Subcutaneous abdominal adipose tissue (tissue), 5 donors: ENCODE measurements around the gene SLC37A1.

Experiments
- H3K27ac ChIP-seq: one replicate; pipeline ENCODE4 v1.7.0; 2013; ENCODE audit warnings: low read depth, mild to moderate bottlenecking, inconsistent platforms, low read length, moderate library complexity
- H3K27me3 ChIP-seq, 5 donors: one replicate each; pipeline ENCODE4 v1.7.0; 2013; ENCODE audit warnings: low read length in 5 of 5, inconsistent platforms in 1 of 5; ENCODE audit not compliant: control insufficient read depth in 5 of 5, insufficient read depth in 4 of 5
- H3K36me3 ChIP-seq, 5 donors: one replicate each; pipeline ENCODE4 v1.7.0; 2013; ENCODE audit warnings: low read length in 5 of 5; ENCODE audit not compliant: control insufficient read depth in 5 of 5, insufficient read depth in 5 of 5
- H3K4me1 ChIP-seq, 5 donors: one replicate each; pipeline ENCODE4 v1.7.0; 2013; ENCODE audit warnings: low read length in 5 of 5, mild to moderate bottlenecking in 3 of 5, moderate library complexity in 1 of 5; ENCODE audit not compliant: control insufficient read depth in 5 of 5, insufficient read depth in 5 of 5
- H3K4me3 ChIP-seq, 5 donors: one replicate each; pipeline ENCODE4 v1.7.0; 2013; ENCODE audit warnings: low read length in 5 of 5, low read depth in 1 of 5
- H3K9ac ChIP-seq, 5 donors: one replicate each; pipeline ENCODE4 v1.7.0; 2013; ENCODE audit warnings: low read length in 5 of 5, mild to moderate bottlenecking in 4 of 5, moderate library complexity in 3 of 5
- H3K9me3 ChIP-seq, 5 donors: one replicate each; pipeline ENCODE4 v1.7.0; 2013; ENCODE audit warnings: low read length in 5 of 5; ENCODE audit not compliant: control insufficient read depth in 5 of 5
- donor health status: healthy.
- donor health status: healthy.
- donor health status: healthy.
- donor health status: healthy.
- donor health status: healthy.

SLC37A1 gene

GRCh38 chr21:42540396-42540795, 26.7 kb downstream of the SLC37A1 start:
- peaks cover 0 to 4% (median 0%) of the 10 kb centered on the region in 5 donors for H3K27me3 ChIP-seq
- no peak overlapping the region for H3K4me3 ChIP-seq
- H3K27ac ChIP-seq = no peak overlapping the region
- H3K9ac ChIP-seq = no peak overlapping the region
- no peaks in the 10 kb centered on the region for H3K9me3 ChIP-seq
- peaks cover 0 to 55% (median 22%) of the 10 kb centered on the region in 5 donors for H3K36me3 ChIP-seq
- peaks cover 0 to 7% (median 2%) of the 10 kb centered on the region in 5 donors for H3K4me1 ChIP-seq

- no peaks in the 10 kb centered on the region for H3K9me3 ChIP-seq
- H3K27me3 ChIP-seq = peaks cover 0 to 4% (median 0%) of the 10 kb centered on the region in 5 donors
- H3K4me1 ChIP-seq = peaks cover 0 to 2% (median 0%) of the 10 kb centered on the region in 5 donors
- H3K9ac ChIP-seq = no peak overlapping the region
- peaks cover 0 to 56% (median 27%) of the 10 kb centered on the region in 5 donors for H3K36me3 ChIP-seq
- H3K4me3 ChIP-seq = no peak overlapping the region
- H3K27ac ChIP-seq = no peak overlapping the region
These were observed 27.5 kb downstream of the SLC37A1 start for GRCh38 chr21:42541174-42541573.

- H3K4me3 ChIP-seq = no peak overlapping the region
- H3K27ac ChIP-seq = no peak overlapping the region
- H3K9ac ChIP-seq = no peak overlapping the region
- H3K4me1 ChIP-seq = peaks cover 0 to 2% (median 0%) of the 10 kb centered on the region in 5 donors
- peaks cover 0 to 4% (median 0%) of the 10 kb centered on the region in 5 donors for H3K27me3 ChIP-seq
- H3K9me3 ChIP-seq = no peaks in the 10 kb centered on the region
- H3K36me3 ChIP-seq = peaks cover 0 to 56% (median 31%) of the 10 kb centered on the region in 5 donors
These were observed 28.0 kb downstream of the SLC37A1 start for GRCh38 chr21:42541618-42542017.

GRCh38 chr21:42542196-42542595, 28.5 kb downstream of the SLC37A1 start:
- H3K36me3 ChIP-seq = peaks cover 0 to 58% (median 35%) of the 10 kb centered on the region in 5 donors
- no peaks in the 10 kb centered on the region for H3K9me3 ChIP-seq
- peaks cover 0 to 2% (median 0%) of the 10 kb centered on the region in 5 donors for H3K4me1 ChIP-seq
- no peak overlapping the region for H3K9ac ChIP-seq
- no peak overlapping the region for H3K4me3 ChIP-seq
- peaks cover 0 to 4% (median 0%) of the 10 kb centered on the region in 5 donors for H3K27me3 ChIP-seq
- H3K27ac ChIP-seq = no peak overlapping the region

- Histone ChIP-seq H3K4me3 (no peak overlapping the region), H3K9ac (no peak overlapping the region), H3K27me3 (peaks cover 0 to 4% (median 0%) of the 10 kb centered on the region in 5 donors), H3K36me3 (peaks cover 0 to 62% (median 39%) of the 10 kb centered on the region in 5 donors), H3K27ac (no peak overlapping the region), H3K9me3 (no peaks in the 10 kb centered on the region), H3K4me1 (peaks cover 0 to 2% (median 0%) of the 10 kb centered on the region in 5 donors)
These were observed 28.9 kb downstream of the SLC37A1 start for GRCh38 chr21:42542596-42542995.

GRCh38 chr21:42543106-42543847, 29.6 kb downstream of the SLC37A1 start:
- Histone ChIP-seq H3K27me3 (peaks cover 0 to 4% (median 0%) of the 10 kb centered on the region in 5 donors), H3K4me3 (no peak overlapping the region), H3K27ac (no peak overlapping the region), H3K9me3 (no peaks in the 10 kb centered on the region), H3K9ac (no peak overlapping the region), H3K36me3 (peaks cover 0 to 68% (median 42%) of the 10 kb centered on the region in 5 donors), H3K4me1 (peaks cover 0 to 2% (median 0%) of the 10 kb centered on the region in 5 donors)

GRCh38 chr21:42544544-42544943, 30.9 kb downstream of the SLC37A1 start:
- Histone ChIP-seq H3K9ac (no peak overlapping the region), H3K36me3 (peaks cover 0 to 79% (median 52%) of the 10 kb centered on the region in 5 donors), H3K27ac (no peak overlapping the region), H3K4me1 (peaks cover 0 to 2% (median 0%) of the 10 kb centered on the region in 5 donors), H3K4me3 (no peak overlapping the region), H3K9me3 (no peaks in the 10 kb centered on the region), H3K27me3 (peaks cover 0 to 2% (median 0%) of the 10 kb centered on the region in 5 donors)

- H3K4me1 ChIP-seq = peaks cover 0 to 2% (median 0%) of the 10 kb centered on the region in 5 donors
- no peak overlapping the region for H3K4me3 ChIP-seq
- H3K27ac ChIP-seq = no peak overlapping the region
- no peaks in the 10 kb centered on the region for H3K9me3 ChIP-seq
- H3K9ac ChIP-seq = no peak overlapping the region
- H3K27me3 ChIP-seq = peaks cover 0 to 2% (median 0%) of the 10 kb centered on the region in 5 donors
- peaks cover 0 to 78% (median 52%) of the 10 kb centered on the region in 5 donors for H3K36me3 ChIP-seq
These were observed 31.7 kb downstream of the SLC37A1 start for GRCh38 chr21:42545317-42545716.

GRCh38 chr21:42545745-42546144, 32.1 kb downstream of the SLC37A1 start:
- peaks cover 4 to 75% (median 52%) of the 10 kb centered on the region in 5 donors for H3K36me3 ChIP-seq
- H3K27me3 ChIP-seq = peaks cover 0 to 2% (median 0%) of the 10 kb centered on the region in 5 donors
- H3K4me3 ChIP-seq = no peak overlapping the region
- peaks cover 0 to 2% (median 0%) of the 10 kb centered on the region in 5 donors for H3K4me1 ChIP-seq
- H3K9me3 ChIP-seq = no peaks in the 10 kb centered on the region
- no peak overlapping the region for H3K9ac ChIP-seq
- H3K27ac ChIP-seq = no peak overlapping the region

- Histone ChIP-seq H3K9me3 (no peaks in the 10 kb centered on the region), H3K27me3 (peaks cover 0 to 2% (median 0%) of the 10 kb centered on the region in 5 donors), H3K4me3 (no peak overlapping the region), H3K4me1 (peaks cover 0 to 2% (median 0%) of the 10 kb centered on the region in 5 donors), H3K36me3 (peaks cover 4 to 69% (median 52%) of the 10 kb centered on the region in 5 donors), H3K9ac (no peak overlapping the region), H3K27ac (no peak overlapping the region)
These were observed 32.8 kb downstream of the SLC37A1 start for GRCh38 chr21:42546433-42546832.
